GM12878 (cell line): Measurements from ENCODE around the gene DISC1.

ENCODE experiments used
- BCLAF1 ChIP-seq: fragments of 450-650 bp; IDR thresholded peaks from 2 replicates; pipeline ENCODE4 v1.6.1; 2017; ENCODE audit warnings: antibody characterized with exemption, mild to moderate bottlenecking, moderate library complexity
- CEBPB ChIP-seq, 2 experiments: fragments of 150-350 bp in 1 of 2; IDR thresholded peaks; 2 replicates each; pipeline ENCODE4 v1.6.1; 2012 to 2014; ENCODE audit warnings: low read depth in 2 of 2, low read length in 2 of 2, borderline replicate concordance in 1 of 2, inconsistent platforms in 1 of 2
- CTCF ChIP-seq, 3 experiments: IDR thresholded peaks in 2 of 3; conservative IDR thresholded peaks in 1 of 3; 2 replicates each; pipeline ENCODE4 v1.5.1; 2011; ENCODE audit warnings: low read depth in 3 of 3, low read length in 3 of 3, mild to moderate bottlenecking in 3 of 3, control low read depth in 2 of 3, moderate library complexity in 2 of 3, inconsistent platforms in 1 of 3, mixed read lengths in 1 of 3; ENCODE audit not compliant: control insufficient read depth in 2 of 3, insufficient read depth in 1 of 3; ENCODE audit errors: extremely low read depth in 1 of 3
- EP300 ChIP-seq, 2 experiments: fragments of 150-350 bp in 1 of 2; IDR thresholded peaks; 2 replicates each; pipeline ENCODE4 v1.6.1; 2011 to 2012; ENCODE audit warnings: low read depth in 2 of 2, low read length in 2 of 2, borderline replicate concordance in 1 of 2, improper control_type of control experiment in 1 of 2, inconsistent platforms in 1 of 2; ENCODE audit not compliant: control insufficient read depth in 1 of 2
- FOXK2 ChIP-seq: fragments of 450-650 bp; IDR thresholded peaks from 2 replicates; pipeline ENCODE4 v1.6.1; 2017; ENCODE audit warnings: mild to moderate bottlenecking, moderate library complexity
- MAX ChIP-seq: IDR thresholded peaks from 2 replicates; pipeline ENCODE4 v1.6.1; 2012; ENCODE audit warnings: low read depth, low read length, improper control_type of control experiment
- MTA2 ChIP-seq: fragments of 450-650 bp; IDR thresholded peaks from 2 replicates; pipeline ENCODE4 v1.6.1; 2016; ENCODE audit warnings: low read depth, mild to moderate bottlenecking, moderate library complexity
- NR2C2 ChIP-seq: IDR thresholded peaks from 2 replicates; pipeline ENCODE4 v1.6.1; 2011; ENCODE audit warnings: borderline replicate concordance, low read depth; ENCODE audit not compliant: control insufficient read depth, insufficient read length
- POLR2A ChIP-seq: IDR thresholded peaks from 2 replicates; pipeline ENCODE4 v1.6.1; 2011; ENCODE audit warnings: low read depth, mild to moderate bottlenecking, low read length
- RAD21 ChIP-seq: IDR thresholded peaks from 2 replicates; pipeline ENCODE4 v1.6.1; 2011; ENCODE audit warnings: mild to moderate bottlenecking, low read depth, low read length, moderate library complexity; ENCODE audit not compliant: insufficient read depth

GRCh38 chr1:231778009-231778719, 151.6 kb downstream of the DISC1 start:
- no peak for TF ChIP-seq NR2C2
- no peak for TF ChIP-seq CEBPB (IDR thresholded peaks at IDR 0.05; ENCODE audit: borderline replicate concordance in 1 of 2, low read depth in 2 of 2, low read length in 2 of 2)
- no peak for TF ChIP-seq CTCF (IDR thresholded peaks at IDR 0.05 in 2 of 3, conservative IDR thresholded peaks at IDR 0.05 in 1 of 3; ENCODE audit: control insufficient read depth in 2 of 3, extremely low read depth in 1 of 3, insufficient read depth in 1 of 3, low read depth in 3 of 3, low read length in 3 of 3)
- no peak for TF ChIP-seq POLR2A
- no peak for TF ChIP-seq FOXK2
- TF ChIP-seq RAD21 = no peak
- TF ChIP-seq MTA2 = no peak
- TF ChIP-seq MAX = no peak
- no peak for TF ChIP-seq EP300 (IDR thresholded peaks at IDR 0.05; ENCODE audit: borderline replicate concordance in 1 of 2, control insufficient read depth in 1 of 2, low read depth in 2 of 2, low read length in 2 of 2)
- no peak for TF ChIP-seq BCLAF1
